ENCODE results near the gene PHTF1.

The PHTF1 gene

GRCh38 chr1:113694910-113695309 lies 64.4 kb downstream of the PHTF1 start:
- no peak overlapping the region for H3K4me3 ChIP-seq (ENCODE audit: control insufficient read depth, low read depth, low read length)
- no peak for TF ChIP-seq CTCF (IDR thresholded peaks at IDR 0.05; ENCODE audit: control insufficient read depth, insufficient read depth, low read depth, low read length, missing control alignments)
- no peak for DNase-seq (ENCODE audit: low read depth)

- H3K4me3 ChIP-seq (ENCODE audit: control insufficient read depth, low read depth, low read length) = no peak overlapping the region
- no peak for TF ChIP-seq CTCF (IDR thresholded peaks at IDR 0.05; ENCODE audit: control insufficient read depth, insufficient read depth, low read depth, low read length, missing control alignments)
- DNase-seq (ENCODE audit: low read depth) = no peak
Observed at GRCh38 chr1:113692824-113693431, 66.4 kb downstream of the PHTF1 start.

DNA sequence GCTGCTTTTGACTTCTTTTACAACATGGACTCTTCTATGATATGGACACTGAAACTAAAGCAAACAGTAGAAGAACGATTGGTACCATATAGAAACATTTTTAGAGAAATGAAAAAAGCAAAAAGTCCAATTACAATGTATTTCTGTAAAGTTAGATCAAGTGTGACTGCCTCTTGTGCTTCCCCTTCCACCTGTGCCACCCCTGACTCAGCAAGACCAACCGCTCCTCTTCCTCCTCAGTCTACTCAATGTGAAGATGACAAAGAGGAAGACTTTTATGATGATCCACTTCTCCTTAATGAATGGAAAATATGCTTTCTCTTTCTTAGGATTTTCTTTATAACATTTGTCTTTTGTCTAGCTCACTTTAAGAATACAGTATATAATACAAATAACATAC lies 66.9 kb downstream of the PHTF1 start:
- no peak overlapping the region for H3K4me3 ChIP-seq (ENCODE audit: control insufficient read depth, low read depth, low read length)
- no peak for TF ChIP-seq CTCF (IDR thresholded peaks at IDR 0.05; ENCODE audit: control insufficient read depth, insufficient read depth, low read depth, low read length, missing control alignments)
- no peak for DNase-seq (ENCODE audit: low read depth)

DNA sequence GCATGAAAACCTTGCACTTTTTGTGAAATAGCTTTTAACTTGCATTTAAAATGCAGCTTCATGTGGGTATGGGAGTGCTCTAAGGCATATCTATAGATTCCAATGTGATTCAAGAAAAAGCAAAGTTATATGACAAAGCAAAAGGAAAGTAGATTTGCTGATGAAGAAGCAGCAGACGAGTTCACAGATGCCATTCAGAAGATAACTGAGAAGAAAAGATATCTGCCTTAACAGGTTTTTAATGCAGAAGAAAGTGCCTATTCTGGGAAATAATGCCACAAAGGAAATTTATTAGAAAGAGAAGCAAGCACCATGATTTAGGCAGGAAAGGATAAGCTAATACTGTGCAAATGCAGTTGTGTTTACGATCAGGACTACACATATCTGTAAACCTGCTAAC lies 68.1 kb downstream of the PHTF1 start:
- no peak overlapping the region for H3K4me3 ChIP-seq (ENCODE audit: control insufficient read depth, low read depth, low read length)
- no peak for TF ChIP-seq CTCF (IDR thresholded peaks at IDR 0.05; ENCODE audit: control insufficient read depth, insufficient read depth, low read depth, low read length, missing control alignments)
- no peak for DNase-seq (ENCODE audit: low read depth)

DNA sequence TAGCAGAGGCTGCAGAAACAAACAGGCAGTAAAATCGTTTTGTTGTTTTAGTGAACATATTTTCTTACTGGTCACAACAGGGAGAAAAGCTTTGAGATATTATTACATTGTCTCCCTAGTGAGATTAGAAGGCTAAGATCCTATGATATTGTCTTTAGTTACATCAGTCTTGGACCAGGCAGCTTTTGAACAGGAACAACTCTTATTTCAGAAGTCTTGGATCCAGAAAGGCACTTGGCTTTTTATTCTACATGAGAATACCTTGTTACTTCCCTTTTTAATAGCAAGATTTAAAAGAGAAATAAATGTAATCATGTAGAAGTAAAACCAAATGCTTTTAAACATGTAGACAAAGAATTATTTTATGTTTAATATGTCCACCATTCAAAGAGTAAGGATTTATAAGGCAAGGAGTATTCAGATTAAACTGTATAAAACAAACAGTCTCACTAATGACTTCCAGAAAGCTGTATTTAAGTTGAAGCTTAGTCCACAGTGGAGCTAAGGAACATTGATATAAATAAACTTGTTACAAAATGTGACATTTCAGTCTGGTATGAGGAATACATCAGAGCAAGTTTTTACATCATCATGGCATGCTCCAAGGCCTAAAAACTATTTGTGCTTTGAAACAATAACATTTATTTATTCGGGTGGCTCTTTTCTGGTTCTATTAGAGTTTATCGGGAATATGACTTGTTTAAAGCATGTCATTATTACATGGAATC lies 72.2 kb downstream of the PHTF1 start:
- peak; percentile 20 for DNase-seq (ENCODE audit: low read depth)
- no peak overlapping the region for H3K4me3 ChIP-seq (ENCODE audit: control insufficient read depth, low read depth, low read length)
- no peak for TF ChIP-seq CTCF (IDR thresholded peaks at IDR 0.05; ENCODE audit: control insufficient read depth, insufficient read depth, low read depth, low read length, missing control alignments)

DNA sequence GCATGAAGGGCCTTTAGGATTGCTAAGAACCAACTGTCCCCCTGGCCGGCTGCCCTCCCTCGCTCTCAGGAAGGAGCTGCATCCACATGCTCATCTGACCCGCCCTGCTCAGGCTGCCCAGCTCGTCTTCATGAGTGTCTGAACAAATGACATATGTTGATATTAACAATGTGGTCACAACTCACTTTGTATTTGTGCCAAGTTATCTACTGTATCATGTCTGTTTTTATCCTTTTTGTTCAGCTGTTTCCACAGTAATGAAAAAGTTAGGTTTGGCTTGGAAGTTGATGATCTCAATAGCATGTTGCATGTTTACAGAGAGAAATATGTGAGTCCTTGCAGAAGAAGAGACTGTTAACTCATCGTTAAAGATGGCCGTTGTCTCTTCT lies 75.1 kb downstream of the PHTF1 start:
- no peak for DNase-seq (ENCODE audit: low read depth)
- H3K4me3 ChIP-seq (ENCODE audit: control insufficient read depth, low read depth, low read length) = no peak overlapping the region
- TF ChIP-seq CTCF (IDR thresholded peaks at IDR 0.05; ENCODE audit: control insufficient read depth, insufficient read depth, low read depth, low read length, missing control alignments) = no peak
